HG03520 (cell line): ENCODE results near the gene UXS1.

Source experiments
- ATAC-seq: cut with Tn5 transposase; IDR thresholded peaks from one replicate; pipeline ENCODE4 v1.9.1; 2021; ENCODE audit warnings: mild to moderate bottlenecking, moderate library complexity; ENCODE audit not compliant: unreplicated experiment

The UXS1 gene

DNA sequence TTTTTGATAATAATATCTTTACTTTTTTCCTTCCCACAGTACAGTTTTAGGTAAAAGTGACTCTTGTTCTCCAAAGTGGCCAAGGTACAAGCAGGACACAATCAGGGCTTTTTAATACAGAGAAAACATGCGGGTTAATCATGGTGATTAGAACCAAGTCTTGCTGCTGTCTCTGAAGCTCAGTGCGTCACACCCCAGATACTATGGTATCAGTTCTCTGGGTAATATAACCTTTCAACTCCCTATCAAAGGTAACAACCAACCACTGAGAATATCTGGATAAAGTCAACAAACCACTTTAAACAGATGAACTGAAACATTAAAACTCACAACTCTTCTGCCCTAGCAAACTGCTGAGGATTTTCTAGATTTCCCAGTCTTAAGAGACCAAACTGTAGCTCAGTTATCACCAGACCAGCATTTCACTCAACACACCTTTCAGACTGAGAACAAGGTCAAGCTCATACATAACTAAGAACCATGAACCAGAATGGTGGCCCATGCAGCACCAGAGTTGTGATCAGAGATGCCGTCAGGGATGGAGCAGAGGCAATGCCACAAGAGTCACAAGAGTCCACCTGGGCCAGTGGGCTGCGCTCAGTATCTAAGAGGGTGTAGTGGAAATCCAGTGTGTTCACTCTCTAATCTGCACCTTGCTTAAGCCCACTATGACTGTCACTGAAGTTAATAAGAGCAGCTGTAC is 103.0 kb downstream of the UXS1 start:
- no peak for ATAC-seq

DNA sequence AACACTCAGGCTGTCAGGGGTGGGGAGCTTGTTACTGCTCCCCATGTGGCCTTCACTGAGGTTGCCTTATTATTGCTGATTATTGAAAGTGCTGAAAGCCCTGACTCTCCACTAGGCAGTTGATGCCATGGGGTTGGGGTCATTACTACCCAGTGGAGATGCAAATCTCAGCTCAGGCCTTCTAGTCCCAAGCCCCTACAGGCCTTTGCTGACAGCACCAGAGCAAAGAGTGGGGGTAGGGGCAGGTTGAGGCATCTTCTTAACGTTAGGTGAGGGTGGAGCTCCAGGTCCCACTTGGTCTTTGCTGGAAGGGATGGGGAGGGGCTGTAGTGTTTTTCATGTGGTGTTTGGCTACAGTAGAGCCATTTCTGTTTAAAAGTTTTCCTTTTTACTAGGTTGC is 104.5 kb downstream of the UXS1 start:
- no peak for ATAC-seq

DNA sequence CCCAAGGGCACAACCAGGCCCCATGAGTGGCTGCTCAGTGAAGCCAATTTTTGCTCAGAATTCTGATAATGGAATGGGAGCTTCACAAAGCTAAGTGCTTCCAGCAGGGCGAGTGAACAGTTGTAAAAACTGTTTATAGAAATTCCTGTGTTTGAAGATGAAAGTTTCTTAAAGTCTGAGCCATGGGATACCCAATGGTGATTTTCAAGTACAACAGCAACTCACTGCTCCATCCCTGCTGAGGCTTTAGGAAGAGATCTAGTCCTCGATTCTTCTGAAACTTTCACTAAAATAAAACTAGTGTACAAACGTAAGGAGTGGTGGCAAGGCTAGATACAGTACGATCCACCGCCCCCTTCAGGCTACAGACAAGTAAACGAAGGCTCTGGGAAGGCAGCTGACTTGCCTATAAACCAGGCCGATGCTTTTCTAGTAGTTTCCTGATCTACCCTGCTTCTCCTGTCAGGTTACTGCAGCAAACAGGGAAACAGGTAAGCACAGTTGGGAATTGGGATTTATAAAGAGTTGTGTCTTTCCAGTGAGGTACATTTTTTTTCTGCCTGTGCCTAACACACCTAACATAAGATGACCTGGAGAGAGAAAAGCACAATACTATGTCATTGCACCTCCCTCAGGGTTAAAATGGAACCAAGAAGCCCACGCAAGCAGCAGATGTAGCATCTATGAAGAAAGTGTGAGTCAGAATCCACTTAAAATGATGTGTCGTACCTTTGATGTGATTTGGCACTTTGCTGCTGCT is 108.7 kb downstream of the UXS1 start:
- peak; percentile 61 for ATAC-seq

DNA sequence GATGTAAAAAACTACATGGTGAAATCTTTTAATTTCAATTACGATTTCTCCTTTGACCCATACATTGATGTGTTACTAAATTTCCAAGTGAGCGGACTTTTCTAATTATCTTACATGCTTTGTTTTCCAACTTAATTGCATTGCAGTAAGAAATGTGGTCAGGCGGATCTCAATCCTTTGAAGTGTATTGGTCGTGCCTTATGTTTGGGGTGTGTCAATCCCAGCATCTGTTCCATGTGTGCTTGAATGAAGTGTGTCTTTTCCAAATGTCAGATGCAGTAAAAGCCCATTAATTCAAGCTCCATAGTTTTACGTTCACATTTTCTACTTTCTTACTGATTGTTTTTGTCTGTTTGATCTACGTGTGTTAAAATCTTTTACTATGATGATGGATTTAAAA is 113.1 kb downstream of the UXS1 start:
- no peak for ATAC-seq

DNA sequence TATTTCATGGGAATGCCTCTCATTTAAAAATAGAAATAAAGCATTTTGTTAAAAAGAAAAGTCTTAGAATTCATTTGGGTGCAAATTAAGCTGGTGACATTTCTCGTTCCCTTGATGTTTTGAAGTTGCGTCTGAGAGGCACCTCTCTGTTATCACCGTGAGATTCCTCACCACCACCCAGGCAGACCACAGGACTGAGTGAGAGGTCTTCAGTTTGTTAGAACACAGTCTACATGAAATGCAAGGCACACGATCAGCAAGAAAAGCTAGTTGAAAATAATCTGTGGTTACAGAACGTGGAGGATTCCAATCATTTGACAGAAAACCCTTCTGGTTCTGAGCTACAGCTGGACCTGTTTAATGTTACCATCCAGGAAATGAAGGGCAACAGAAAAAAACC is 116.0 kb downstream of the UXS1 start:
- no peak for ATAC-seq

DNA sequence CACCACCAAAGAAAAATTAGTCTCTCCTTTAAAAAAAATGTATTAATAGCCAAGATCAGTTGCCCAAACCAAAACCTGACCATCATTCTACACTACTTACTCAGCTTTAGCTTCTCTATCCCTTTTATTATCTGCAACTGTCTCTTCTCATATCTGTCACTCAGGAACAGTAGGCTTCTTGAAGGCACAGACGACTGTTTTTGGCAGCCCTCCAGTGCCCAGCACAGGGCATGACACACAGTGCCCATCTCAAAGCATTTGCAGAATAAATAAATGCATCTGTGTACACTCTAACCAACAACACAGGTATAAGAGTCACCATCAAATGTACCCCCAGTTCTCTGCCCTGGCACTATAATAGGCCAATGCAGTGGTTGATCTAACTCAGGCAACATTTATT is 117.2 kb downstream of the UXS1 start:
- no peak for ATAC-seq

DNA sequence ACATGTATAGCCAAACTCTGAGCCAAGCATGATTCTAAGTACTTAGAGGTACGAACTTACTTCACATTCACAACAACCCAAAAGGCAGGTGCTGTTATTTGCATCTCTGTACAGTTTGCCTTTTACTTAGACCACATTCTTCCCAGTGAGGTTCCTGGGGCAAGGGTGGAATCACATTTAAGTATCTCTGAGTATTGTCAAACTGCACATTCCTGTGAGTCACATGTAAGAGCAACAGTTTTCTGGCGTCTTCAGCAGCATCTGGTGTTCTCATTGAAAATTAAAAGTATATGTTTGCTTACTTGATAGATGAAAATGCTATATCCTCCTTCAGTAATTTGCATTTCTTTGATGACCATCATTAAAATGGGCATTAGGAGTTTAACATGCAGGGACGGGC is 119.1 kb downstream of the UXS1 start:
- ATAC-seq, result no peak

DNA sequence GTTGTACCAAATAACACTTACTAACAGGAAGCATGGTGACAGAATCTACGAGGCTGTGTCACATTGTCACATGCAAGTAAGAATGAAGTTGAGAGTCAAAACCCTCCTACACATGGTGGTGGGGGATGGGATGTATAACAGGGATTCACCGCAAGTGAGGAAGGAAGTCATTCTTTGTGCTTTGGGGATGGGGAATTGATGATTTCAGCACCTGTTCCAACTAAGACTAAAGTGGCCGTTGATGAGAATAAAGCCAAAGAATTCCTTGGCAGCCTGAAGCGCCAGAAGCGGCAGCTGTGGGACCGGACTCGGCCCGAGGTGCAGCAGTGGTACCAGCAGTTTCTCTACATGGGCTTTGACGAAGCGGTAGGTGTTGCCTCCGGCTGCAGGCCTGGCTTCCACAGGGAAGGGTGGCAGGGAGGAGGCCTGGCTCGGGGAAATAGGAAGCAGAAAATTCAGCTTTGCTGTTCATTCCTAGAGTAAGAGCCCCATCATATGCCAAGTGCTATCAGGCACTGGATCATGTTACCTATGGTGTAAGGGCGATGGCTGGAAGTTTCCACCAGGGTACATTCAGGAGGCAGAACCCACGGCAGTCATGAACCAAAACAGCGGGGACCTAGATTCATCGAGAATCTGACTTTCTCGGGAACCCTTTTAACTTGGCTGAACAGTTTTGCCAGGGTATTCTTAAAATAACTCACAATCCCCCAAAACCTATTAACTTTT is 120.3 kb downstream of the UXS1 start:
- no peak for ATAC-seq

DNA sequence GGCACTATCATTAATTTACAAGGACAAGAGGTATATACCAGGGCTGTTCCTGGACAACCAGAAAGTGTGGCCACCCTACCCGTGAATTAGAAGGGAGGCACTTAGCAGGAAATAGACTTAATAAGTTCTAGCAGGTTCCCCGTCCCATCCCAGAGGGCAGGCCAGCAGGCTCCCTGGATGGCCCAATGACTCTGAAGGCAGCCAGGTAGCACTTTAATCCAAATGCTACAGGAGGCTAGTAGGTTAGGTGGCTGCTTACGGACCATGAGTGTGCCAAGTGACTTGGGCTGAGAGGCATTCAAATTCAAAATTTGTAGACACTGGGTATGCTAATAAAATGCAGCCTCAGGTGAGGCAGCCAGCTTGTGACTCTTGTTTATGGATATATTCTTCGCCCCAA is 123.9 kb downstream of the UXS1 start:
- no peak for ATAC-seq

DNA sequence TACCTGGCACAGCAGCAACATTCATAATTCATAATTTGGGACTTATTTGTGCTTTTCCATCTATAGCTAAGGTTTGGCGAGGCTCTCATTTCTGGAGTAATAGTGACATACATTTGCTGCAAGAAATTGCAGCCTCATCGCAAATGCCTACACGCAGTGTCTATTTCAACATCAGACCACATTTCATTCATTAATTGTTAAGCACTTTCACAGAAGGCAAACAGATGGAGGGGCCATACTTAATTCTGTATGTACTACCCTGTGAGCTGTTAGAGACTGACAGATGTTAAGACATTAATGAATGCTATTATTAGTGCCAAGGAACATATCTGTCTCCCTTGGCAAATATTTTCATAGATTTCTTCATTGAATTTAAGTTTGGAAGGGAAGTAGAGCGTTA is 125.7 kb downstream of the UXS1 start:
- ATAC-seq, result no peak

DNA sequence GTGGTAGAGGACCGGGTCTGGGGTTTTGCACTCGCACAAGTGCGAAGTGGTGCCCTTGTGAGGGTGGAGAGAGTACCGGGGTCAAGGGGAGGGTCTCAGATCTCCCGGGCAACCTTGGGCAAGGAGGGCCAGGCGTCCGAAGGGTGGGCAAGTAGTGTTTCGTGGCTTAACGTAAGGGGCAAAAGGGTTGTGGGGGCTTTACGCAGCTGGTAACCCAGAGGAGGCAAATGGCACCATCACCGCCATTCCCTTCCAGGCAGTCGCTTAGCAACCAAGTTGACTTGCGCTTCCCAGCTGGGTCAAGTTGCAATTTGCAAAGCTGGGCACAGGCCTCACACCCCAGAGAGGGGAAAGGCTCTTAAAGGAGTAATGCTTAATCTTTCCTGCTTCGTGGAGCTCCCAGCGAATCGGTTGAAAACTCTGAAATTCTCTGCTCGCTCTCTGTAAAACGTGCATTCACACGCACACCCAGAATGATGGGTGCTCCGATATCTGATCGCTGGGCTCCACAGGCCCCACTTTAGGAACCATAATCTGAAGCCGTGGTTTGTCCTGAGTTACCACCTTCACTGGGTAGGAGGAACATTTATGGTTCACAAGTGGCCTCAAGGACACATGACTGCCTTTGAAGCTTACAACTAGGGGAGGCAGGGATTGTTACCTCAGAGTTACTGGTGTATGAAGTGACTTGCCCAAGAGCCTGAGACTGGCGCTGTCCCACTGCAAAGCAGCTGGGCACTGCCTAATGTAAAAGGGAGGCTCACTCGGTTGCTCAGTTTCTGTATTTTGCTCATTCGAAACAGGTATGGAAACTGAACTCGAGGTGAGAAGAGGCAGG is 127.9 kb downstream of the UXS1 start:
- ATAC-seq, result no peak

DNA sequence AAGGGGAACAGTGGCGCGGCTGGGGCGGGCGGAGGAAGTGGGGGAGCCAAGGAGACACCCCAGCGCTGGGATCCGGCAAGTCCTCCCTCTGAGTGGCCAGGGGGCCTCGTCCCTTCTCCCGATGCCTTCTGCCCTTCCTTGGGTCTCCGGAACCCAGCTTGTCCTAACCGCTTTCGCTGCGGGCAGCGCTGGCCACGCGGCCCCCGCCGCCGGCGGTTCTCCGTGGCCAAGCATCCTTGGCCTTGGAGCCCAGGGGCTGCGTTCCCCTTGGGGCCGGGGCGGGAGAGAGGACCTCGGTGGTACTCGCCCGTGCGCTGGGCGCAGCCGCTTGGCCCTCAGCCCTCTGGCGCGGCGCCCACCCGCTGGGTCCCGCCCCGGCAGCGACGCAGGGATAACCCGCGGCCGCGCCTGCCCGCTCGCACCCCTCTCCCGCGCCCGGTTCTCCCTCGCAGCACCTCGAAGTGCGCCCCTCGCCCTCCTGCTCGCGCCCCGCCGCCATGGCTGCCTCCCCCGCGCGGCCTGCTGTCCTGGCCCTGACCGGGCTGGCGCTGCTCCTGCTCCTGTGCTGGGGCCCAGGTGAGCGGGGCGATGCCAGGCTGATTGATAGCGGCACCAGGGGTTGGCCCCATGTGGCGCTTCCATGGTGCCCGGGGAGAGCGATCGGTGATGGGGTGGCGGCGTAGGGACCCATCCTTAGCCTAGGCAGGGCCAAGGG is 128.7 kb downstream of the UXS1 start:
- ATAC-seq, result no peak

DNA sequence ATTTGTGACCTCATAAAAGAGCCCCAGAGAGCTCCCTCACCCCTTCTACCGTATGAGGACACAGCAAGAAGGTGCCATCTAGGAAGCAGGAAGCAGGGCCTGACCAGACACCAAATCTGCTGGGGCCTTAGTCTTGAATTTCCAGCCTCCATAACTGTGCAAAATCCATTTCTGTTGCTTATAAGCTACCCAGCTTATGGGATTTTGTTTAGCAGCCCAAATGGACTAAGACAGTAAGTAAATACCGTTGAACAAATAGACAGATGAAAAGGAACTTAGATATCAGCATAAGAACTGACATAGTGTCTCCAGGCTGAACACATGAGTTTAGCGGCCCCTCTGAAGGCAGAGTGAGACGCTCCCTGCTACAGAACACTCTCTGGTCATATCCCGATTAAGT is 130.9 kb downstream of the UXS1 start:
- ATAC-seq, result no peak

DNA sequence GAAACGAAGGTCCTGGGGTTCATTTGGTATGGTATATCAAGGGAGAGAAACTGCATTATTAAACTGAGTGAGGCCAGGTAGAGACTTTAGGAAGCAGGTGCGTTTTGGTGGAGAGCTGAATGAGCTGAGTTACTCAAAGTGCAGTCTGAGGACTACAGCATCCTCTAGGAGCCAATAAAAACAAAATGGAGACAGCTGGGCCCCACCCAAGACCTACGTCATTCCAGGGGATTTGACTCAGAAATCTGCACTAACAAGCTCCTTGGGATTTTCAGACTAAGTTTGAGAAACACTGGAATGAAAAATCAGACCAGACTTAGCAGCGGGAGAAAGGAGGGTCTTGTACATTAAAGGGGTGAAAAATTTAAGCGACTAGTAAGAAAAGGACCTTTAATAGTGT is 131.5 kb downstream of the UXS1 start:
- ATAC-seq, result no peak

DNA sequence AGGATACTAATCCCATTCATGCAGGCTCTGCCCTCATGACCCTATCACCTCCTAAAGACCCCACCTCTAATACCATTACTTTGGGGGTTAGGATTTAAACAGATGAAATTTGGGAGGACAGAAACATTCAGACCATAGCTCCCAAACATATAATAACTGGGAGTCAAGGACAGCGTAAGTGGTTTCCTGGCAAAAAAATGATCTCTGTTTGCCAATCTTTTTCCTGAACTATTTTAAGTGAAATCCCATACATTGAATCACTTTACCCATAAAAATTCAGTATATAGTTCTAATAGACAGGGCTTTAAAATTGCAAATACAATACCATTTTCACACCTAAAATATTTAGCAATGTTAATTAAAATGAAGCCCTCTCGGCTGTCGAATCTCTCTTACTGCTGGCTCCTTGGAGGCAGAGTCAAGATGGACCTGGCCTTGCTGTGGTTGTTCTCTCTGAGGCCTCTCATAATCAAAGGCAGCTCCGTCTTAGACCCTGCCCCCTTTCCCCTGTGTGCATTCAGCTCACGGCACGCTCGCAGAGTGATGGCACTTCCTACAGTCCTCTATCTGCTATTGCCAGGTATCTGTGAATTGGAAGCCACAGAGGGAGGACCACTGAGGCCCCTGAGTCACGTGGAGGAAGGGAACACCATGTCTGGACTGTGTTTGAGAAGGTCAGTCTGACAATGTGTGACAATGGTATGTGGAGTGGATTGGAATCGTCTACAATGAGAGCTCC is 132.3 kb downstream of the UXS1 start:
- no peak for ATAC-seq

DNA sequence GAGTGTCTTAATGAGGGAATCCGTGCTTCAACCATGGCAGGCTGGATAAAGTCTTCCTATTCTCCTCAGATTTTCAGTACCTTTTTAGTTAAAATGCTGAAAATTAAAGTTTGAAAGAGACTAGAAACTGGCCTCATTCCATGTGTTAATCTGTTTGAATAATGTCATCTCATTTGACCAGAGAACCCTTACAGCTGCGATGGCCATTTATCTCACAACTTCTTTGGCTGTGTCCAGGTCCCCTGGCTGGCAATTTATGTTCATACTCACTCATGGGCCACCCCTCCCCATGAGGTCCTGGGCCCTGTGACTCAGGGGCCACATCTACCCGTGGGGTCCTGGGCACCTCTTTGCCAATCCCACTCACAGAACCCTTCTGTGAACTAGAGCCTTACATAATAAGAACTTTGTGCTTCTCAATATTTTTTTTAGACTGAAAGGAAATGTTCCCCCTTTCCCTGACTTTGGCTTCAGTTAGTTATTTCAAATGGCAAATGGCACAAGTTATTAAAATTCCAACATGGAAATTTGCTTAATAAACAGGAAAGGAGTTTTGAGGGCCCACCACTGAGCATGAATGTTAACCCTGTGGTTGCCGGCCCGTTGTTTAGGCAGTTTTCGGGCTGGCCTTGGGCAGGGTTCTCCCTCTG is 134.6 kb downstream of the UXS1 start:
- ATAC-seq, result no peak

DNA sequence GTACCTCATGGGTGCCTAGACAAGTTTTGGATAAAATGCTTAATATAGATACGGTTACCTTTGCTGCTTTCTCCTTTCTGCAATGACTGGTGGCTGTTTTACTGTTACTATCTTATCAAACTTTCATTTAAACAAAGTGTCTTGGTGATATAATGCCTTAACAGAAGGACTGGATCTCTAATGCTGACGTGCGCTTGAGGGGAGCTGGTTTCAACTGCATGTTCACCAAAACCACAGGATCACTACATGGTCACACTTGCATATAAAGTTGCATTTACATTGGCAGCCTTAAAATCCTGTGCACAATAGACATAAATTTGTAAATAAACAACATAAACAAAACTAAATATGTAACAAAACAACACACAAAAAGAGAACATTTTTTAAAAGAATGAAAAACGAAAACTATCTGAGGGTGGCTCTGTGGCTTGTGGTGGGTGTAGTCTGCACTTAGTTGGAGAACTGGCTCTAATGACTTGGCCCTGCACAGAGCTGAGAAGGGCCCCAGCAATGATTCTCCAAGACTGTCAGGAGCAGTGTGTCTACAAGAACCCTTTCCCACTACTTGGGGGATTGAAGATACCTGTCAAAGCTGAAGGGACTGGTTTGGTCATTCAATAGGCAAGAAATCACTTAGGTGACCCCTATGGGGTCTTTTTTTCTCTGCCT is 135.5 kb downstream of the UXS1 start:
- no peak for ATAC-seq

DNA sequence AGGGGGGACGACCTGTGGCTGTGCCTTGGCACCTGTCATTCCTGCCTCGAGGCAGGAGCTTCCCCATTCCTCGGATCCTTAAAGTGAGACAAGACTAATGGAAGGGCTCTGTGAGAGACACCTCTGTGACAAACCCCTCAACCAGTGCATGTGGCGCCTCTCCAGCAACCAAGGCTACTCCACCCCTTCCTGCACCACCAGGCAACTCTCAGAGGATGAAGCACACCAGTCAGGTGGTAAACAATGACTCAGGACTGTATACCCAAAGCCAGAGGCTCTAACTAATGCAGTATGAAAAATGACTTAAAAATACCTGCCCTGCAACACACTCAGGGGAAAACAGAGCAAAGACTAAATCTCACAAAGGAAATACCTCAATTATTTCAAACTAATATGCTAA is 136.9 kb downstream of the UXS1 start:
- no peak for ATAC-seq
